ENCODE data around the gene GOLGA8T.
"Not testable (repeated sequence)": the region's sequence is repeated elsewhere in the genome, so short reads cannot be mapped to it uniquely, and the experiment has no call there.

GRCh38 chr15:30191639-30192038 is 56.8 kb downstream of the GOLGA8T start:
- TF ChIP-seq TAF1 (IDR thresholded peaks at IDR 0.05; ENCODE audit: low read depth), result not testable (repeated sequence)
- TF ChIP-seq, protein P1, sequence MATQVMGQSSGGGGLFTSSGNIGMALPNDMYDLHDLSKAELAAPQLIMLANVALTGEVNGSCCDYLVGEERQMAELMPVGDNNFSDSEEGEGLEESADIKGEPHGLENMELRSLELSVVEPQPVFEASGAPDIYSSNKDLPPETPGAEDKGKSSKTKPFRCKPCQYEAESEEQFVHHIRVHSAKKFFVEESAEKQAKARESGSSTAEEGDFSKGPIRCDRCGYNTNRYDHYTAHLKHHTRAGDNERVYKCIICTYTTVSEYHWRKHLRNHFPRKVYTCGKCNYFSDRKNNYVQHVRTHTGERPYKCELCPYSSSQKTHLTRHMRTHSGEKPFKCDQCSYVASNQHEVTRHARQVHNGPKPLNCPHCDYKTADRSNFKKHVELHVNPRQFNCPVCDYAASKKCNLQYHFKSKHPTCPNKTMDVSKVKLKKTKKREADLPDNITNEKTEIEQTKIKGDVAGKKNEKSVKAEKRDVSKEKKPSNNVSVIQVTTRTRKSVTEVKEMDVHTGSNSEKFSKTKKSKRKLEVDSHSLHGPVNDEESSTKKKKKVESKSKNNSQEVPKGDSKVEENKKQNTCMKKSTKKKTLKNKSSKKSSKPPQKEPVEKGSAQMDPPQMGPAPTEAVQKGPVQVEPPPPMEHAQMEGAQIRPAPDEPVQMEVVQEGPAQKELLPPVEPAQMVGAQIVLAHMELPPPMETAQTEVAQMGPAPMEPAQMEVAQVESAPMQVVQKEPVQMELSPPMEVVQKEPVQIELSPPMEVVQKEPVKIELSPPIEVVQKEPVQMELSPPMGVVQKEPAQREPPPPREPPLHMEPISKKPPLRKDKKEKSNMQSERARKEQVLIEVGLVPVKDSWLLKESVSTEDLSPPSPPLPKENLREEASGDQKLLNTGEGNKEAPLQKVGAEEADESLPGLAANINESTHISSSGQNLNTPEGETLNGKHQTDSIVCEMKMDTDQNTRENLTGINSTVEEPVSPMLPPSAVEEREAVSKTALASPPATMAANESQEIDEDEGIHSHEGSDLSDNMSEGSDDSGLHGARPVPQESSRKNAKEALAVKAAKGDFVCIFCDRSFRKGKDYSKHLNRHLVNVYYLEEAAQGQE (IDR thresholded peaks at IDR 0.05; ENCODE audit: borderline replicate concordance), result not testable (repeated sequence)
